Common myeloid progenitor, CD34-positive (primary cell): ENCODE results near the gene WNT7A.
"Not testable (repeated sequence)": the region's sequence is repeated elsewhere in the genome, so short reads cannot be mapped to it uniquely, and the experiment has no call there.

ENCODE experiments used
- CTCF ChIA-PET: fragments of 350-600 bp; sonication (Branson Sonifier 250); formaldehyde crosslinking; loops from one replicate; lab custom pipeline; 2021; ENCODE audit warnings: antibody characterized with exemption; lab: Charles Lee
- POLR2A ChIA-PET: fragments of 350-600 bp; sonication (Branson Sonifier 250); formaldehyde crosslinking; loops from one replicate; lab custom pipeline; 2021; ENCODE audit warnings: antibody characterized with exemption; lab: Charles Lee
- DNase-seq, 3 donors: peaks; one replicate each; pipeline versions ENCODE4 v3.0.0 to v3.0.0-alpha.2; 2013
- H3K27ac ChIP-seq, 2 experiments: 1 replicate in 1 of 2; 2 replicates in 1 of 2; pipeline ENCODE4 v1.7.0; 2013; ENCODE audit warnings: inconsistent platforms in 2 of 2, low read length in 2 of 2, mild to moderate bottlenecking in 2 of 2, low read depth in 1 of 2, moderate library complexity in 1 of 2; ENCODE audit not compliant: severe bottlenecking in 2 of 2, insufficient read depth in 1 of 2, poor library complexity in 1 of 2
- H3K27me3 ChIP-seq, 5 experiments: replicated peaks in 2 of 5; 1 replicate in 3 of 5; 2 replicates in 2 of 5; pipeline versions ENCODE4 v1.6.1 to v1.7.0; 2013; ENCODE audit warnings: low read length in 4 of 5, mild to moderate bottlenecking in 2 of 5, moderate library complexity in 2 of 5, inconsistent platforms in 1 of 5; ENCODE audit not compliant: insufficient read depth in 5 of 5, control insufficient read depth in 4 of 5
- H3K36me3 ChIP-seq, 4 experiments: 1 replicate in 2 of 4; 2 replicates in 2 of 4; pipeline versions ENCODE4 v1.6.1 to v1.7.0; 2013; ENCODE audit warnings: low read length in 3 of 4, control low read depth in 1 of 4, mild to moderate bottlenecking in 1 of 4; ENCODE audit not compliant: control insufficient read depth in 4 of 4, insufficient read depth in 4 of 4
- H3K4me1 ChIP-seq, 4 experiments: 1 replicate in 3 of 4; 2 replicates in 1 of 4; pipeline versions ENCODE4 v1.6.1 to v1.7.1; 2013; ENCODE audit warnings: low read length in 3 of 4, mild to moderate bottlenecking in 3 of 4, control low read depth in 1 of 4, inconsistent platforms in 1 of 4, moderate library complexity in 1 of 4; ENCODE audit not compliant: control insufficient read depth in 4 of 4, insufficient read depth in 4 of 4; ENCODE audit errors: control extremely low read depth in 1 of 4
- H3K4me3 ChIP-seq, 7 experiments: 1 replicate in 4 of 7; 2 replicates in 3 of 7; pipeline versions ENCODE4 v1.5.1 to v1.7.0; 2013; ENCODE audit warnings: mild to moderate bottlenecking in 7 of 7, low read length in 6 of 7, moderate library complexity in 6 of 7, inconsistent platforms in 2 of 7, low read depth in 2 of 7, control low read depth in 1 of 7; ENCODE audit not compliant: insufficient read depth in 4 of 7, control insufficient read depth in 1 of 7; ENCODE audit errors: extremely low read depth in 1 of 7
- H3K9me3 ChIP-seq, 5 experiments: 1 replicate in 4 of 5; 2 replicates in 1 of 5; pipeline versions ENCODE4 v1.6.1 to v1.7.1; 2013; ENCODE audit warnings: low read length in 4 of 5, mild to moderate bottlenecking in 2 of 5, inconsistent platforms in 1 of 5, low read depth in 1 of 5, moderate library complexity in 1 of 5; ENCODE audit not compliant: control insufficient read depth in 4 of 5, insufficient read depth in 2 of 5; ENCODE audit errors: control extremely low read depth in 1 of 5
- WGBS: methylation state at CpG from one replicate; pipeline ENCODE4 v1.1.5; 2013; ENCODE audit not compliant: insufficient coverage; 5-methylcytosine and 5-hydroxymethylcytosine counted together

The WNT7A gene

GRCh38 chr3:13860001-13860400 lies 19.9 kb downstream of the WNT7A start:
- CTCF ChIA-PET = interaction anchor here (1.1 to 3.2 kb wide), 2 partner anchors 21 to 203 kb away, joined by 4 to 10 read pairs; partner anchors contain the start of gene WNT7A
- Histone ChIP-seq H3K9me3 (no peaks in the 10 kb centered on the region), H3K27me3 (peaks cover 0 to 11% (median 0%) of the 10 kb centered on the region in 5 experiments), H3K36me3 (no peaks in the 10 kb centered on the region), H3K27ac (no peak overlapping the region), H3K4me1 (peaks cover 0 to 2% (median under 1%) of the 10 kb centered on the region in 4 experiments), H3K4me3 (no peak overlapping the region)
- DNase-seq = no peak
- POLR2A ChIA-PET = no interaction called here
- WGBS = no CpG with 5 or more reads among the region's 1 CpG

- Histone ChIP-seq H3K9me3 (no peaks in the 10 kb centered on the region), H3K36me3 (no peaks in the 10 kb centered on the region), H3K4me1 (peaks cover 0 to 3% (median under 1%) of the 10 kb centered on the region in 4 experiments), H3K4me3 (no peak overlapping the region), H3K27ac (no peak overlapping the region), H3K27me3 (peaks cover 0 to 9% (median 0%) of the 10 kb centered on the region in 5 experiments)
- ChIA-PET CTCF (no interaction called here), POLR2A (no interaction called here)
- no peak for DNase-seq
- WGBS = 100% methylated on average over 8 of the region's 9 CpGs
Measured at GRCh38 chr3:13858768-13859520, 20.9 kb downstream of the WNT7A start.

- Histone ChIP-seq H3K4me3 (no peak overlapping the region), H3K4me1 (peaks cover 0 to 11% (median 4%) of the 10 kb centered on the region in 4 experiments), H3K9me3 (no peaks in the 10 kb centered on the region), H3K36me3 (no peaks in the 10 kb centered on the region), H3K27ac (no peak overlapping the region), H3K27me3 (peaks cover 0 to 9% (median 0%) of the 10 kb centered on the region in 5 experiments)
- ChIA-PET POLR2A (no interaction called here), CTCF (interaction anchor here (1.1 to 1.2 kb wide), 2 partner anchors 23 to 199 kb away, joined by 3 read pairs; no protein-coding TSS in a partner anchor)
- no peak for DNase-seq
- WGBS = 90% methylated on average over 6 of the region's 6 CpGs
Measured at GRCh38 chr3:13857702-13858380, 22.0 kb downstream of the WNT7A start.

DNA sequence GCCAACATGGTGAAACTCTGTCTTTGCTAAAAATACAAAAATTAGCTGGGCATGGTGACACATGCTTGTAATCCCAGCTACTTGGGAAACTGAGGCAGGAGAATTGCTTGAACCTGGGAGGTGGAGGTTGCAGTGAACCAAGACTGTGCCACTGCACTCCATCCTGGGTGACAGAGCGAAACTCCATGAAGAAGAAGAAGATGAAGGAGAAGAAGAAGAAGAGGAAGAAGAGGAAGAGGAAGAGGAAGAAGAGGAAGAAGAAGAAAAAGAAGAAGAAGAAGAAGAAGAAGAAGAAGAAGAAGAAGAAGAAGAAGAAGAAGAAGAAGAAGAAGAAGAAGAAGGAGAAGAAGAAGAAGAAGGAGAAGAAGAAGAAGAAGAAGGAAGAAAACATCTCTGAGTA lies 23.2 kb downstream of the WNT7A start:
- POLR2A ChIA-PET, H3K27me3 ChIP-seq, H3K9me3 ChIP-seq, H3K36me3 ChIP-seq, DNase-seq, H3K27ac ChIP-seq, H3K4me3 ChIP-seq: not testable (repeated sequence)
- 100% methylated on average over 1 of the region's 1 CpG for WGBS
- H3K4me1 ChIP-seq = peaks cover 0 to 22% (median 14%) of the 10 kb centered on the region in 4 experiments
- CTCF ChIA-PET = interaction anchor here (0.5 to 1.2 kb wide), 3 partner anchors 24 to 198 kb away, joined by 3 read pairs; no protein-coding TSS in a partner anchor

DNA sequence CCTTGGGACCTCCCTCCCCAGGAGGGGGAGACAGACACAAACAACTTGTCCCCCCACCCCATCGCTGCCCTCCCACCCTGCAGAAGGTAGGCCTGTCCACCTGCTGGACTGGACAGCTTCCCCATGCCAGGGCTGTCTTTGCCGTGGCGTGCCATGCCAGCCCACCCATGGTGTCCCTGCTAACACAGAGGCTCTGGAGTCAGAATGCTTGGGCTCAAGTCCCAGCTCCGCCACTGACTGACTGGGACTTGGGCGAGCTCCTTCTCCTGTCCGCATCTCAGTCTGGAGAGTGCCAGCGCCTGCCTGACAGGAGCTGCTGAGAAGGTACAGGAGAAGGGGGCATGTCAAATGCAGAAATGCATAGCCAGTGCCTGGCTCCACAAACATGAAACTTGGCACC lies 23.9 kb downstream of the WNT7A start:
- no peak overlapping the region for H3K27ac ChIP-seq
- ChIA-PET CTCF (no interaction called here), POLR2A (no interaction called here)
- H3K9me3 ChIP-seq = no peaks in the 10 kb centered on the region
- no peak for DNase-seq
- no peak overlapping the region for H3K4me3 ChIP-seq
- 94% methylated on average over 6 of the region's 7 CpGs for WGBS
- H3K36me3 ChIP-seq = no peaks in the 10 kb centered on the region
- H3K27me3 ChIP-seq = peaks cover 0 to 2% (median 0%) of the 10 kb centered on the region in 5 experiments
- peaks cover 0 to 28% (median 15%) of the 10 kb centered on the region in 4 experiments for H3K4me1 ChIP-seq

GRCh38 chr3:13854492-13854891 lies 25.4 kb downstream of the WNT7A start:
- CTCF ChIA-PET = interaction anchor here (1.2 to 1.7 kb wide), 3 partner anchors 17 to 197 kb away, joined by 3 to 7 read pairs (median 5); partner anchors contain the start of gene WNT7A
- H3K4me3 ChIP-seq = no peak overlapping the region
- H3K4me1 ChIP-seq = peaks cover 0 to 29% (median 16%) of the 10 kb centered on the region in 4 experiments
- WGBS = 99% methylated on average over 25 of the region's 25 CpGs
- H3K27me3 ChIP-seq = peaks cover 0 to 2% (median 0%) of the 10 kb centered on the region in 5 experiments
- H3K9me3 ChIP-seq = no peaks in the 10 kb centered on the region
- no peaks in the 10 kb centered on the region for H3K36me3 ChIP-seq
- DNase-seq = no peak
- POLR2A ChIA-PET = no interaction called here
- H3K27ac ChIP-seq = no peak overlapping the region
